UCSD-AML1 (cell line): ENCODE data around the gene DEAF1.
A peak's percentile ranks its signal among the peaks of the same experiment; 100 is the strongest.

Experiments
- DNase-seq: peaks from one replicate; lab custom pipeline; 2025; ENCODE audit not compliant: unreplicated experiment; lab: John Stamatoyannopoulos, UW

Gene DEAF1

GRCh38 chr11:613369-613968 is 81.6 kb downstream of the DEAF1 start:
- DNase-seq: no peak

DNA sequence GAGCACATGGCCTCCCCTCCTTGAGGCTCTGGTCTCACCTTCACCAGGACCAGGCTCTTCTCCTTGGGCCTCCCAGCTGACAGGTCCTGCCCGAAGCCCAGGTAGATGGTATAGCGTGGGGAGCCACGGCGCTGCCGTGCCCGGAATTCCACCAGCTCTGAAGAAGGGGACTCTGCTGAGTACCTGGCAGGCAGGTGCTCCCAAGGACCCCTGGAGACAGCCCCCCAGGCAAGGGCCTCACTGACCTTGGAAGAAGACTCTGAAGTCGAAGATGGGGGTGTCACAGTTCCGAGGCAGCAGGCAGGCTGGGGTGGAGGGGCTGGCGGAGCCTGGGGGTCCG is 82.1 kb downstream of the DEAF1 start:
- DNase-seq: no peak

- peak; percentile 42 for DNase-seq
These were observed 82.6 kb downstream of the DEAF1 start for GRCh38 chr11:612201-612960.

DNA sequence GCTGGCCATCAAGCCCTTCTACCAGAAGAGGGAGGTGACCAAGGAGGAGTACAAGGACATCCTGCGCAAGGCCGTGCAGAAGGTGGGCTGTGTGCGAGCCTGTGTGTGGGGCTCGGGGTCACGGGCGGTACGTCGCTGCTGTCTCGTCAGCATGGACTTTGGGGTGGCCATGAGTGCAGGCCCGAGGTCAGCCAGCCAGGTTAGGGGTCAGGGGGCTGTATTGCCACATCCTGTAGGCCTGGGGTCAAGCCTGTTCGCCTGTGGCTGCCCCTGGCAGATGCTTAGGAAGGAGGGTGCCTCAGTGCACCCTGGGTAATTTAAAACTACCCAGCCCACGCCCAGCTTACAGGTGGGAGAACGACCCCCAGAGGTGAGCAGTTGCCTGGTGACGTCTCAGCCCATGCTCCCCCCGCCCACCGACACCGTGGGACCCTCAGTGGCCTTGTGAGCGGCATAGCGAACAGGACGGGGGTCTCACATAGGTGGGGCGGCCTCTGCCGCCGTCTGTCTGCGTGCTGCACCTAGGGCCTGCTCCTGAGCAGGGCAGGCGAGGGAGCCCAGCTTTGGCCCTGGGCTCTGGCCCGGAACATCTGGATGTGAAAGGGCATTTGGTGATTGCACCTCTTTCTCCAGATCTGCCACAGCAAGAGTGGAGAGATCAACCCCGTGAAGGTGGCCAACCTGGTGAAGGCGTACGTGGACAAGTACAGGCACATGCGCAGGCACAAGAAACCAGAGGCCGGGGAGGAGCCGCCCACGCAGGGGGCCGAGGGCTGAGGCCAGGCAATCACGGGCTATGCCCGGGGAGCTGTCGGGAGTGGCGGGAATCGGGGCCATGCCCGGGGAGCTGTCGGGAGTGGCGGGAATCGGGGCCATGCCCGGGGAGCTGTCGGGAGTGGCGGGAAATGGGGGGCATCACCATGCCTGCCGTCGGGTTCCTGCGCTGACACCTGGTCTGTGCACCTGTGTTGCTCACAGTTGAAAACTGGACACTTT is 83.7 kb downstream of the DEAF1 start:
- DNase-seq: no peak

- DNase-seq: no peak
These were observed 84.7 kb downstream of the DEAF1 start for GRCh38 chr11:610146-610801.

GRCh38 chr11:609341-609811 is 85.6 kb downstream of the DEAF1 start:
- no peak for DNase-seq

GRCh38 chr11:608791-609251 is 86.2 kb downstream of the DEAF1 start:
- no peak for DNase-seq

GRCh38 chr11:607971-608659 is 86.9 kb downstream of the DEAF1 start:
- DNase-seq: no peak

GRCh38 chr11:607020-607780 is 87.8 kb downstream of the DEAF1 start:
- no peak for DNase-seq

- DNase-seq: no peak
These were observed 88.8 kb downstream of the DEAF1 start for GRCh38 chr11:606245-606644.

DNA sequence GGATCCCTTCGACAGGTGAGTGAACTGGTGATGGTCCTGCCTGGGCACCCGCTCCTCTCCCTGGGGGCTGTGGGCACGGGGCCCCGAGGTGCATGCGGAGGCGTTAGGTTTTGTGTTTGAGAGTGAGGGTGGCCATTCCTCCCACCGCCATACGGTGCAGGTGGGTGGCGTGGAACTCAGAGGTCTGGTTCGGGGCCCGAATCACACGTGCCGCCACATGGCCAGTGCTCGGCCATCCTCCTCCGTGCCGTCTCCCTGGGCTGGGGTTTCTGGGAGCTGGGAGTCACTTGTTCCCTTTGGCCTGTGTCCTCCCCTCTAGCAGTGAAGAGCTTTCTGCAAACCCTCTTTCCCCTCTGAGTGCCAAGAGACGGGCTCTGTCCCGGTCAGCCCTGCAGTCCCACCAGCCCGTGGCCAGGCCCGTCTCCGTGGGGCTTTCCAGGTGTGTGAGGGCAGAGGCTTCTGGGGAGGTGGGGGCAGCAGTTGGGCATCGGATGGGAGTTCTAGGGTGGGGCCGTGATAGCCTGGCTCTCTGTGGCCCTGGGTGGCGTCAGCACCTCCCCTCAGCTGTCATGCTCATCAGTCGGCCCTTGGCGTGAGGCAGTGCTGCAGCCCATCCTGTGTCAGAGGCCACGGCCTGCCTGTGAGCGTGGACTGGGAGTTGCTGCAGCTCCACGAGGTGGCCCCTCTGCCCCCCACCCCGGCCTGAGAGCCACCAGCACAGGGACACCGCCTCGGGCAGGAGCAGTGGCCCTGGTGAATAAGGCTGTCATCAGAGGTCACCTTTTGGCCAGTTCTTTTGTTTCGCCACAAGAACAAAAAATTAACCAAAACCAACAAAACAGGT is 89.5 kb downstream of the DEAF1 start:
- DNase-seq: no peak

- no peak for DNase-seq
These were observed 91.9 kb downstream of the DEAF1 start for GRCh38 chr11:603154-603553.

DNA sequence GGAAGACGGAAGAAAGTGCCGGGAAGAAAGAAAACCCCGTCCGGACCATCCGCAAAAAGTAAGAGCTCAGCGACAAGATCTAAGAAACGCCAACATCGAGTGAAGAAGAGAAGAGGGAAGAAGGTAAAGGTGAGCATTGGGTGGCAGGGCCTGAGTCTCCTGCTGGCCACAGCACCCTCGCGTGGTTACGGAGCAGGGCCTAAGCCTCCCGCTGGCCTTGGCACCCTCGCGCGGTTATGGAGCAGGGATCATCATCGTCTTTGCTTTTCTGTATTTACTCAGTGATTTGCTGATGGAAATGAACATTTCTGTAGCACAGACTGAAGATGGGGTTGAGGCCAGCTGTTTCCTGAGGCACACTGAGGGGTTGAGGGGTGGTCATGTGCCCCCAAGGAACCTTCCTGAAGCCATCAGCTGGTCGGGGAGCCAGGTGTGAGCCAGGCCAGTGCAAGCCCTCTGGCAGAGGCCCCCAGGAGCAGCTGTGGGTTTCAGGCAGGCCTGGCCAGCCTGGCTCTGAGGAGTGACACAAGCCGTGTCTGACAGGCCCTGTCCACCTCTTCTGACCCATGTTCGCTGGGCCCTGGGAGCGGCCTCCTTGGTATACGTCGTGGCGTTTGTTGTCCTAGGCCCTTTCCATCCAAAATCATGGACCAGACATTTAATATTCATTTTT is 93.3 kb downstream of the DEAF1 start:
- no peak for DNase-seq

DNA sequence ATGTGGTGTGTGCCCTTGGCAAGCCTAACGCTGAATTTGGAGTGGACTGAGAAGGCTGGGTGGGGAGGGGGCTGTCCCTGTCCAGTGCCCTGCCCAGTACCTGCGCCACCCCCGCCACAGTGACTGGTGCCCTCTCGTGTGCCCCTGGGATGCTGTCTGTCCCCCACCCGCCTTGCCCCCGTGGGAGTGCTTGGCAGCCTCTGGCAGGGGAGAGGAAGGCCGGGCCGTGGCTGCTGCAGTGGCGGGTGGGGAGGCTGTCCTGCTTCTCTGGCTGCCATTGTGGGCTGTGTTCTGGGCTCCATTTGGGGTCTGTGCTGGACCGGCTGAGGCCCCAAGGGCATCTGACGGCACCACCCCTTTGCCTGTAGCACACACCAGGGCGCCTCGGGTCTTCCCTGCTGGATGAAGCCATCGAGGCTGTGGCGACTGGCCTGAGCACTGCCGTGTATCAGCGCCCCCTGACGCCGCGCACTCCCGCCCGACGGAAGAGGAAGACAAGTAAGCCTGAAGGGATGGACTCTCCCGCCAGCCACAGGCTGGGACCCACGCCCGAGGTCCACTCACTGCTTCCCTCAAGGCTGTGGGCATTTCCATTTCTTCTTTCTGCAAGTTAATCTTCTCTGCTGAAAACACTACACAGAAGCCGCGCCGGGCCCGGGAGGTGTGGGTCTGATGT is 96.9 kb downstream of the DEAF1 start:
- DNase-seq: no peak

DNA sequence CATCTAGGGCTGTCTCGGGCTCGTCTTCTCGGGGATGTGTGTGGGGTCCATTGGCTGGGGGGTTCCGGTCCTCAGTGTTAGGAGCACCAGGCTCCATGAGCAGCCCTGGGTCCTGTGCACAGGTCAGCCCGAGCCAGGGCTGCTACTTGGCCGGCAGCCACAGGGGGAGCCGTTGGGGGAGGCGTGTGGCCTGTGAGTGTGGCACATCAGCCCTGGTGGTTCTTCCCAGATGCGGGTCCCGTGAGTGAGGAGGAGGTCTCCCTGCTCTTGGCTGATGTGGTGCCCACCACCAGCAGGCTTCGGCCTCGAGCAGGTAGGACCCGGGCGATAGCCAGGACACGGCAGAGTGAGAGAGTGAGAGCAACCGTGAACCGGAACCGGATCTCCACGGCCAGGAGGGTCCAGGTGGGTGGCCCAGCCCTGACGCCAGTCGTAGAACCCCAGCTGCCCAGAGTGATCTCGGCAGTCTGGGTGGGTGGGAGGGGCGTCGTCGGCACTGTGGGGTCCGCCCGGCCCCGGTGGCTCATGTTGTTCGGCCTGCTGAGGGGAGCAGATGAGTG is 97.8 kb downstream of the DEAF1 start:
- no peak for DNase-seq

- no peak for DNase-seq
These were observed 98.6 kb downstream of the DEAF1 start for GRCh38 chr11:596374-596773.

DNA sequence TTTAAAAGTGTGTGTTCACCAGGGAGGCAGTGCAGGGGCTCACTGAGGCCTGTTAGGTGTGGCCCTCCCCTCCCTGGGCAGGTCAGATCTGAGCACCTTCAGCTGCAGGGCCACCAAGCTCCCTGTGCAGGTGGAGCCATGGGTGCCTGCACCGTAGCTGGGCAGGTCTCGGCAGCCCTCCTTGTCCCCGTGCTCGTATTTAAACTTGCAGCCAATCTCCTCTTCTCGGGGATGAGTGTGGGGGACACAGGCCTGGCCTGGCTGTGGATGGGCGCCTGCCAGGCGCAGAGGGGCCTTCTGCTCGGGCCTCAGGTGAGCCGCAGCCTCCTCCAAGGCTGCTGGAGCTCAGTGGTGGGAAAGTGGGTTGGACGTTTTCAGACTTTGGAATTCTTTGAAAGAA is 99.6 kb downstream of the DEAF1 start:
- DNase-seq: no peak
